HepG2 (cell line): ENCODE data around the gene EHD1. TPM values are rescaled to one million over a fixed set of nuclear protein-coding genes. Genes with fewer than 3 reads are reported as not detected.

ENCODE experiments used
- KMT2A ChIP-seq: sonication (generic); formaldehyde crosslinking; IDR thresholded peaks from 2 replicates; pipeline ENCODE4 v1.4.0; 2020; ENCODE audit warnings: missing genetic modification reagents
- PBX3 ChIP-seq: sonication (generic); formaldehyde crosslinking; IDR thresholded peaks from 2 replicates; pipeline ENCODE4 v1.8.1; 2023; ENCODE audit warnings: missing genetic modification reagents, inconsistent platforms, borderline replicate concordance
- SMARCC2 ChIP-seq: fragments of 450-650 bp; IDR thresholded peaks from 2 replicates; pipeline ENCODE4 v1.6.1; 2017; ENCODE audit warnings: antibody characterized with exemption, mild to moderate bottlenecking
- UBTF ChIP-seq: sonication (generic); formaldehyde crosslinking; IDR thresholded peaks from 2 replicates; pipeline ENCODE4 v1.4.0; 2020; ENCODE audit warnings: mild to moderate bottlenecking, missing genetic modification reagents
- ZEB1 ChIP-seq: IDR thresholded peaks from 2 replicates; pipeline ENCODE4 v1.6.1; 2012; ENCODE audit warnings: mild to moderate bottlenecking, low read depth, inconsistent platforms; ENCODE audit not compliant: insufficient replicate concordance
- ZNF318 ChIP-seq: sonication (generic); formaldehyde crosslinking; IDR thresholded peaks from 2 replicates; pipeline ENCODE4 v1.4.0; 2020; ENCODE audit warnings: mild to moderate bottlenecking, missing genetic modification reagents
- ZNF33A ChIP-seq: sonication (generic); formaldehyde crosslinking; IDR thresholded peaks from 2 replicates; pipeline ENCODE4 v1.5.1; 2020; ENCODE audit warnings: missing genetic modification reagents, mild to moderate bottlenecking, moderate library complexity, borderline replicate concordance
- ZNF34 ChIP-seq: sonication (generic); formaldehyde crosslinking; IDR thresholded peaks from 2 replicates; pipeline ENCODE4 v1.4.0; 2020; ENCODE audit warnings: mild to moderate bottlenecking, missing genetic modification reagents, borderline replicate concordance
- ZNF7 ChIP-seq: IDR thresholded peaks from 2 replicates; pipeline ENCODE4 v1.6.1; 2016; ENCODE audit warnings: missing biosample characterization, missing genetic modification reagents
- ZNF772 ChIP-seq: sonication (generic); formaldehyde crosslinking; IDR thresholded peaks from 2 replicates; pipeline ENCODE4 v1.5.0; 2020; ENCODE audit warnings: mild to moderate bottlenecking, missing genetic modification reagents
- polyA plus RNA-seq, 8 experiments: library from polyadenylated mRNA; depleted of rRNA in 3 of 8; stranded (reverse) in 7 of 8; unstranded in 1 of 8; fragments of >200 nt; fragmentation: Illumina TruSeq in 4 of 8; extraction: Trizol in 4 of 8; gene quantifications; 2 replicates each; pipeline versions ENCODE4 v1.2.1 to v1.2.3, GENCODE V29; 2011 to 2016; ENCODE audit warnings: low read depth in 4 of 8, missing spikeins in 1 of 8, mixed read lengths in 1 of 8; ENCODE audit not compliant: insufficient read depth in 1 of 8
- total RNA-seq, 5 experiments: library from RNA; depleted of rRNA; stranded (reverse); fragments of >200 nt; fragmentation: Illumina TruSeq; extraction: Trizol; gene quantifications; 2 replicates each; pipeline ENCODE4 v1.2.3, GENCODE V29; 2016; ENCODE audit warnings: low read depth in 1 of 5
- TF ChIP-seq, protein P1 (sequence below): sonication (generic); formaldehyde crosslinking; IDR thresholded peaks from 2 replicates; pipeline ENCODE4 v1.4.0; 2020; ENCODE audit warnings: missing genetic modification reagents, mild to moderate bottlenecking, borderline replicate concordance
- TF ChIP-seq, protein P2 (sequence below): sonication (generic); formaldehyde crosslinking; IDR thresholded peaks from 2 replicates; pipeline ENCODE4 v1.9.0; 2022; ENCODE audit warnings: missing genetic modification reagents, mild to moderate bottlenecking, borderline replicate concordance

Gene EHD1
- total and polyA plus RNA-seq, 2 of the 13 experiments (the other 11 are each of a cell fraction or from before 2014, with no cell fraction given), result 23.6 to 26.6 TPM

GRCh38 chr11:64891215-64891848 lies 12.9 kb upstream of the EHD1 start (continued):
- TF ChIP-seq ZNF7 (CRISPR knock-in tag) (no peak), SMARCC2 (no peak), KMT2A (CRISPR knock-in tag) (no peak), PBX3 (CRISPR knock-in tag) (no peak), UBTF (CRISPR knock-in tag) (peak; percentile 41; the same call in 1 of the 2 replicates), ZNF34 (CRISPR knock-in tag) (no peak), ZEB1 (peak; percentile 57), ZNF318 (CRISPR knock-in tag) (no peak), ZNF772 (no peak), ZNF33A (CRISPR knock-in tag) (no peak)
- TF ChIP-seq, protein P1, sequence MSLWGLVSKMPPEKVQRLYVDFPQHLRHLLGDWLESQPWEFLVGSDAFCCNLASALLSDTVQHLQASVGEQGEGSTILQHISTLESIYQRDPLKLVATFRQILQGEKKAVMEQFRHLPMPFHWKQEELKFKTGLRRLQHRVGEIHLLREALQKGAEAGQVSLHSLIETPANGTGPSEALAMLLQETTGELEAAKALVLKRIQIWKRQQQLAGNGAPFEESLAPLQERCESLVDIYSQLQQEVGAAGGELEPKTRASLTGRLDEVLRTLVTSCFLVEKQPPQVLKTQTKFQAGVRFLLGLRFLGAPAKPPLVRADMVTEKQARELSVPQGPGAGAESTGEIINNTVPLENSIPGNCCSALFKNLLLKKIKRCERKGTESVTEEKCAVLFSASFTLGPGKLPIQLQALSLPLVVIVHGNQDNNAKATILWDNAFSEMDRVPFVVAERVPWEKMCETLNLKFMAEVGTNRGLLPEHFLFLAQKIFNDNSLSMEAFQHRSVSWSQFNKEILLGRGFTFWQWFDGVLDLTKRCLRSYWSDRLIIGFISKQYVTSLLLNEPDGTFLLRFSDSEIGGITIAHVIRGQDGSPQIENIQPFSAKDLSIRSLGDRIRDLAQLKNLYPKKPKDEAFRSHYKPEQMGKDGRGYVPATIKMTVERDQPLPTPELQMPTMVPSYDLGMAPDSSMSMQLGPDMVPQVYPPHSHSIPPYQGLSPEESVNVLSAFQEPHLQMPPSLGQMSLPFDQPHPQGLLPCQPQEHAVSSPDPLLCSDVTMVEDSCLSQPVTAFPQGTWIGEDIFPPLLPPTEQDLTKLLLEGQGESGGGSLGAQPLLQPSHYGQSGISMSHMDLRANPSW (CRISPR knock-in tag), result no peak
- TF ChIP-seq, protein P2, sequence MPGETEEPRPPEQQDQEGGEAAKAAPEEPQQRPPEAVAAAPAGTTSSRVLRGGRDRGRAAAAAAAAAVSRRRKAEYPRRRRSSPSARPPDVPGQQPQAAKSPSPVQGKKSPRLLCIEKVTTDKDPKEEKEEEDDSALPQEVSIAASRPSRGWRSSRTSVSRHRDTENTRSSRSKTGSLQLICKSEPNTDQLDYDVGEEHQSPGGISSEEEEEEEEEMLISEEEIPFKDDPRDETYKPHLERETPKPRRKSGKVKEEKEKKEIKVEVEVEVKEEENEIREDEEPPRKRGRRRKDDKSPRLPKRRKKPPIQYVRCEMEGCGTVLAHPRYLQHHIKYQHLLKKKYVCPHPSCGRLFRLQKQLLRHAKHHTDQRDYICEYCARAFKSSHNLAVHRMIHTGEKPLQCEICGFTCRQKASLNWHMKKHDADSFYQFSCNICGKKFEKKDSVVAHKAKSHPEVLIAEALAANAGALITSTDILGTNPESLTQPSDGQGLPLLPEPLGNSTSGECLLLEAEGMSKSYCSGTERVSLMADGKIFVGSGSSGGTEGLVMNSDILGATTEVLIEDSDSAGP, result no peak
